Panc1 (cell line): ENCODE data around the gene ARPC2. TPM values are rescaled to one million over a fixed set of nuclear protein-coding genes. Genes with fewer than 3 reads are reported as not detected.

Source experiments
- ATAC-seq: fragments of 200-7000 bp; cut with Tn5 transposase; 2 replicates; pipeline ENCODE4 v1.9.1; 2020; ENCODE audit warnings: mild to moderate bottlenecking, moderate library complexity
- BruUV-seq: library from RNA; stranded (reverse); fragments of 400-500 nt; replicated peaks from 2 replicates; lab custom pipeline; 2021; lab: Mats Ljungman, UMichigan
- CTCF ChIA-PET: fragments of 300-600 bp; sonication (Branson Sonifier 250); formaldehyde crosslinking; loops from one replicate; lab custom pipeline; 2022; ENCODE audit warnings: antibody characterized with exemption; lab: Charles Lee
- POLR2A ChIA-PET: fragments of 300-600 bp; sonication (Branson Sonifier 250); formaldehyde crosslinking; loops from one replicate; lab custom pipeline; 2022; ENCODE audit warnings: antibody characterized with exemption; lab: Charles Lee
- DNase-seq: peaks from one replicate; pipeline ENCODE4 v3.0.0-alpha.2; 2010; ENCODE audit warnings: low read depth, low spot score
- H3K27ac ChIP-seq: 2 replicates; pipeline ENCODE4 v1.5.1; 2011; ENCODE audit warnings: mild to moderate bottlenecking, low read length, inconsistent platforms
- H3K27me3 ChIP-seq: fragments of 200-500 bp; sonication (Bioruptor generic); 2 replicates; pipeline ENCODE4 v1.6.0; 2014; ENCODE audit warnings: low read length, inconsistent platforms; ENCODE audit not compliant: control insufficient read depth, insufficient read depth
- H3K36me3 ChIP-seq: fragments of 200-500 bp; sonication (Bioruptor generic); 2 replicates; pipeline ENCODE4 v1.5.1; 2014; ENCODE audit warnings: inconsistent platforms, mild to moderate bottlenecking, low read length, moderate library complexity; ENCODE audit not compliant: control insufficient read depth, insufficient read depth
- H3K4me1 ChIP-seq: 2 replicates; pipeline ENCODE4 v1.5.1; 2011; ENCODE audit warnings: inconsistent platforms, mild to moderate bottlenecking, low read length, moderate library complexity; ENCODE audit not compliant: control insufficient read depth, insufficient read depth
- H3K4me3 ChIP-seq, 2 experiments: 2 replicates each; pipeline ENCODE4 v1.5.1; 2011 to 2012; ENCODE audit warnings: low read depth in 2 of 2, low read length in 2 of 2, mild to moderate bottlenecking in 2 of 2, inconsistent platforms in 1 of 2, moderate library complexity in 1 of 2
- H3K9me3 ChIP-seq: fragments of 200-500 bp; sonication (Bioruptor generic); 2 replicates; pipeline ENCODE4 v1.5.1; 2014; ENCODE audit warnings: low read depth, mild to moderate bottlenecking, inconsistent platforms, low read length, moderate library complexity; ENCODE audit not compliant: control insufficient read depth, insufficient read depth
- POLR2AphosphoS5 ChIP-seq: IDR thresholded peaks from 2 replicates; pipeline ENCODE4 v1.6.1; 2012; ENCODE audit warnings: mild to moderate bottlenecking, low read depth, low read length, moderate library complexity
- REST ChIP-seq, 2 experiments: IDR thresholded peaks; 2 replicates each; pipeline ENCODE4 v1.6.1; 2011 to 2012; ENCODE audit warnings: low read depth in 2 of 2, control low read depth in 1 of 2, low read length in 1 of 2, mild to moderate bottlenecking in 1 of 2, moderate library complexity in 1 of 2; ENCODE audit not compliant: insufficient read depth in 1 of 2
- SIN3A ChIP-seq: IDR thresholded peaks from 2 replicates; pipeline ENCODE4 v1.6.1; 2012; ENCODE audit warnings: low read depth, mild to moderate bottlenecking, low read length, moderate library complexity, borderline replicate concordance; ENCODE audit not compliant: insufficient read depth
- TCF7L2 ChIP-seq: IDR thresholded peaks from 2 replicates; pipeline ENCODE4 v1.6.1; 2011; ENCODE audit warnings: mild to moderate bottlenecking, low read depth, low read length, inconsistent platforms
- in situ Hi-C: cut with HindIII; loops from 2 replicates; pipeline ENCODE4 v1.10.0; 2016; ENCODE audit warnings: low sequenced_read_pairs, low pct_unique_long_range_greater_than_20kb
- intact Hi-C: fragments of 100-400 bp; cut with micrococcal nuclease; formaldehyde crosslinking; loops from one replicate; pipeline ENCODE4 v1.10.0; 2022; ENCODE audit not compliant: unreplicated experiment
- total RNA-seq: library from RNA; stranded (reverse); gene quantifications from one replicate; pipeline ENCODE4 v1.2.1, GENCODE V29; 2021; ENCODE audit not compliant: unreplicated experiment
- TF ChIP-seq, protein P1 (sequence below): fragments of 450-650 bp; IDR thresholded peaks from 2 replicates; pipeline ENCODE4 v1.5.1; 2017; ENCODE audit warnings: mild to moderate bottlenecking

Gene ARPC2
- total RNA-seq, 1 experiment from 2014 or later, result 248 TPM

DNA sequence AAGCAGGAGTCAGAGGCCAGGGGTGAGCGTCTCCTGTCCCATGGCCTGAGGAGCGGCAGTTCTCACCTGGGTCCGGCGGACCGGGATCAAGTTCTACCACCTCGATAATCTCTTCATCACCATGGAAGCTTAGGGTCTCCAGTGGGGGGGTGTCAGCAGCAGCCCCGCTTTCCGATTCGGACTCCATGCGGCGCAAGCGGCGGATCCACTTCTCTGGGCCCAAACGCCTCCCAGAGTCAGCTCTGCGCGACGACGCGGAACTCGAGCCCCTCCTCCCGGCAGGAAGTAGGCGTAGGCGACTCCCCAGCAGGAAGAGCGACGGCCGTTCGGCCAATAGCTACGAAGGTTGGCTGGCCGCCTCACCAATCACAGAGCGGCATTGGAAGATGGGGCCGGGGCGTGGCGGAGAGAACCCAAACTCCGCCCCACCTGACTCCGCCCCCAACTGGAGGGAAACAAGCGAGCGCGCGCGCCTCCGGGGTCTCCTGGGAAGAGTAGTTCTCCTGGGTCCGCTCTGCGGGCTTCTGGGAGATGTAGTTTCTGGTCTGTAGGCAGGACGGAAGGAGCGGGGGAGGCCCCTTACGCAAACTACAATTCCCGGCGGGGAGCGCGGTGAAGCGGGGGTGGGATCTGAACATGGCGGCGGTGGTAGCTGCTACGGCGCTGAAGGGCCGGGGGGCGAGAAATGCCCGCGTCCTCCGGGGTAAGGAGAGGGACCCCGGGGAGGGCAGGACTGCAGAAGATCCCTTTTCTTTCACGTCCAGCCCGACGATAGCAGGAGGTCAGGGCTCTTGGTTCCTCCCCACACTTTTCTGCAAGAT is 53.1 kb downstream of the ARPC2 start, which contains the start of the genes AAMP and PNKD:
Gene AAMP, minus strand, starts transcription at position 238 of the 821 bp plus-strand sequence. Its CDS starts 51 bp downstream, at position 187.
Gene PNKD, plus strand, starts transcription at position 620 of the 821 bp plus-strand sequence. Its CDS starts 17 bp downstream, at position 637.
- CTCF ChIA-PET, result interaction anchor here (0.7 to 1.8 kb wide), 3 partner anchors 17 to 123 kb away, joined by 3 to 7 read pairs (median 6); no protein-coding TSS in a partner anchor
- BruUV-seq, result no TSS peak
- intact Hi-C loops, result no loop called here
- POLR2A ChIA-PET, result interaction anchor here (0.5 to 0.7 kb wide), 3 partner anchors 17 to 444 kb away, joined by 3 to 15 read pairs (median 4); no protein-coding TSS in a partner anchor
- Histone ChIP-seq H3K36me3 (peaks cover 10% of the 10 kb centered on the region), H3K4me1 (peaks cover 20% of the 10 kb centered on the region), H3K9me3 (no peaks in the 10 kb centered on the region), H3K27me3 (no peaks in the 10 kb centered on the region), H3K27ac (peak within 1 kb of the TSS; percentile 89), H3K4me3 (peak within 1 kb of the TSS; percentile 86 to 93)
- ATAC-seq, result peak; percentile 94
- in situ Hi-C loops, result no loop called here
- peak; percentile 94 for DNase-seq
- peak in 1 of 2 experiments; percentile 21; a peak in 1 of 4 replicates for TF ChIP-seq REST (IDR thresholded peaks at IDR 0.05; ENCODE audit: insufficient read depth in 1 of 2, low read depth in 2 of 2, low read length in 1 of 2)
- TF ChIP-seq SIN3A, result peak; percentile 62; the same call in 1 of the 2 replicates
- no peak for TF ChIP-seq TCF7L2
- TF ChIP-seq, protein P1, sequence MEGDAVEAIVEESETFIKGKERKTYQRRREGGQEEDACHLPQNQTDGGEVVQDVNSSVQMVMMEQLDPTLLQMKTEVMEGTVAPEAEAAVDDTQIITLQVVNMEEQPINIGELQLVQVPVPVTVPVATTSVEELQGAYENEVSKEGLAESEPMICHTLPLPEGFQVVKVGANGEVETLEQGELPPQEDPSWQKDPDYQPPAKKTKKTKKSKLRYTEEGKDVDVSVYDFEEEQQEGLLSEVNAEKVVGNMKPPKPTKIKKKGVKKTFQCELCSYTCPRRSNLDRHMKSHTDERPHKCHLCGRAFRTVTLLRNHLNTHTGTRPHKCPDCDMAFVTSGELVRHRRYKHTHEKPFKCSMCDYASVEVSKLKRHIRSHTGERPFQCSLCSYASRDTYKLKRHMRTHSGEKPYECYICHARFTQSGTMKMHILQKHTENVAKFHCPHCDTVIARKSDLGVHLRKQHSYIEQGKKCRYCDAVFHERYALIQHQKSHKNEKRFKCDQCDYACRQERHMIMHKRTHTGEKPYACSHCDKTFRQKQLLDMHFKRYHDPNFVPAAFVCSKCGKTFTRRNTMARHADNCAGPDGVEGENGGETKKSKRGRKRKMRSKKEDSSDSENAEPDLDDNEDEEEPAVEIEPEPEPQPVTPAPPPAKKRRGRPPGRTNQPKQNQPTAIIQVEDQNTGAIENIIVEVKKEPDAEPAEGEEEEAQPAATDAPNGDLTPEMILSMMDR, result no peak
- peak; percentile 68; the same call in 1 of the 2 replicates for TF ChIP-seq POLR2AphosphoS5

GRCh38 chr2:218270721-218271486 is 53.9 kb downstream of the ARPC2 start:
- DNase-seq (no peak), ATAC-seq (no peak)
- no peaks in the 10 kb centered on the region for H3K27me3 ChIP-seq
- peak overlapping the region; percentile 86 to 93 for H3K4me3 ChIP-seq
- H3K36me3 ChIP-seq, result peaks cover 10% of the 10 kb centered on the region
- intact Hi-C loops, result no loop called here
- in situ Hi-C loops, result no loop called here
- BruUV-seq, result no TSS peak
- H3K4me1 ChIP-seq, result peaks cover 20% of the 10 kb centered on the region
- POLR2A ChIA-PET, result interaction anchor here (0.5 kb wide), 1 partner anchor 16 kb away, joined by 4 read pairs; no protein-coding TSS in a partner anchor
- TF ChIP-seq REST (IDR thresholded peaks at IDR 0.05; ENCODE audit: insufficient read depth in 1 of 2, low read depth in 2 of 2, low read length in 1 of 2), result no peak
- TF ChIP-seq, protein P1, result no peak
- peak overlapping the region; percentile 78 for H3K27ac ChIP-seq
- H3K9me3 ChIP-seq, result no peaks in the 10 kb centered on the region
- CTCF ChIA-PET, result interaction anchor here (0.5 to 1.8 kb wide), 3 partner anchors 17 to 137 kb away, joined by 3 to 7 read pairs (median 3); no protein-coding TSS in a partner anchor
